OCI-M1 (cell line): ENCODE measurements around the gene RASGRF1.

ENCODE experiments used
- DNase-seq: peaks from one replicate; lab custom pipeline; 2025; lab: John Stamatoyannopoulos, UW

RASGRF1 gene

GRCh38 chr15:78955355-78955754, 135.2 kb downstream of the RASGRF1 start:
- DNase-seq, result no peak

DNA sequence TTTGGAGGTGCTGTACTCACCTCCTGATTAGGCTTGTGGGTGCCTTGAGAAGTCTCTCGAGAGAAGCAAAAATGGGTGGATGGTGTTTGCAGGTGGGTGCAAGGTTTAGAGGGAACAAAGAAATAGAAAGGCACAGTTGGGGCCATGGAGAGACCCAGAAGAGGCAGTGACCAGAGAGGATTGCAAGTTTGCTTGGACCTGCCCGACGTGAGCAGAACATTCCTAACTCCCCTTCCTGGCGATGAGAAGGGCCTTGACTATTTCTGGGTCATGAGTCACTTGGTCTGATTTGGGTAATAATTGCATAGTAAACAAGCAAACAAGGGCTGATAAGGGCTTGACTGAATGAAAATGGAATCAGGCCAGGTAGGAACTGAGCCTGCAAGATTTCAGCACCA, 138.7 kb downstream of the RASGRF1 start:
- no peak for DNase-seq

DNA sequence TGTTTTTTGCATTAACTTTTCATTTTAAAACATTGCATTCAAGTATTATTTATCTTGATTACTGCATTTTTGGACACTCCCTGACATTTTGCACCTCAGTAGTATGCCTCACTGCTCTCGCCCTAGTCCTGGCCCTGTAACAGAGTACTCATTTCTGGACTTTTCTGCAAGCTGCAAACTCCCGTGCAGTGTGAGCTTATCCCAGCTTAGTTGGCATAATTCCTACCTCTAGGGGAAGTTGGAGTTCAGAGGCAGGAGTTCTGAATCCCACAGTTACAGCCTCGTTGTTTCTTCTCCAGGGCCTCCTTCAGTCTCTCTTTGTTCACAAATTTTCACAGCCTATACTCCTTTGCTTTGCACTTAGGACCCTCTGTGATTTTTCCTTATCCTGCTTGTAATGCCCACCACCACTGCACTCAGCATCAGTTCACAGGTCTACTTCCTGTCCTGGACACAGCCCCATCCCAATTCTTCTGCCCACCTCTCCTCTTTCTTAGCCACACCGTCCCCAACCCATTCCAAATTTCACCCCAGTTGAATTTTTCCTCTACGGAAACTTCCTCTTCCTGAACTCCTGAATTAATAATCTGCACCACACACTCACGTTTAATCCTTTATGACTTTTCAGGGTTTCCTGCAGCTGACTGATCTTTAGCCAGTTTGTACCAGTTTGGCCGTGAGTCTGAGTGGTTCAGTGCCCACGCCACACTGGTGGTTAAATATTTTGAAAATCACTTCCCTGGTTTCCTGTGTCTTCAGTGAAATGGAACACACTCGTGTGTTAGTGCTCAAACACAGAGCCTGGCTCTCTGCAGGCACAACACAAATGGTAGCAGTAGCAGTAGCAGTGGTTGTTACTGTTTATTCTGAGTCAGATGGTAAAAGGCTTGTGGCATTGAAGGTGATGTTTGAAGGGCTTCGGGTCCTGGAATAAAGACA, 139.4 kb downstream of the RASGRF1 start:
- DNase-seq, result peak; percentile 5

DNA sequence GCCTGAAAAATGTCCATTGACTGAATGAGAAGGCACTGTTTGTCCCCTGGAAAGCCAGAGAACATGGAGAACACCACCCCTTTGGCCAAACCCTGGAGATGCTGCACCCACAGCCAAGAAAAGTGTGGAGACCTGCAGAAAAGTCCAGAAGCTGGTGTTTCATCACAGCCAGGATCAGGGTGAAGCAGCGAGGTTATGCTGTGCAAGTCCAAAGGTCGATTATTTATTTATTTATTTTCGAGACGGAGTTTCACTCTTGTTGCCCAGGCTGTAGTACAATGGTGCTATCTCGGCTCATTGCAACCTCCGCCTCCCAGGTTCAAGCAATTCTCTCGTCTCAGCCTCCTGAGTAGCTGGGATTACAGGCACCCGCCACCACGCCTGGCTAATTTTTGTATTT, 140.2 kb downstream of the RASGRF1 start:
- DNase-seq, result no peak

DNA sequence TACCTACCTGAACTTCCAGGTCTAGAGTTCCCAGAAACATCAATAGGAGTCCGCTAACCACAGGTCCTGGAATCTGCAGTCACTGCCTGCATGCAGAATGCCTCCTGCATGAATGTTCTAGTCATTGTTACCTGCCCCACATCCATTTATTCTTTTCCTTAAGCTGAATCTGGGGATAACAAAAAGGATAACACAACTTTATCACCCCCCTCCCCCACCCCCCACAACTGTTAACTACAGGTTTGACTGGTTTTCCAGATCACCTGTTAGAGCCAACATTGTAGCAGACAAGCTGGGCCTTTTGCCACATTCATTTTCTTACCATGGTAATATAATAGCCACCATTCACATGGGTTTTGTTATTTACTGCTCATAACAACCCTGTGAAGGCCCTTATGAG, 141.1 kb downstream of the RASGRF1 start:
- DNase-seq, result no peak

GRCh38 chr15:78947506-78947905, 143.1 kb downstream of the RASGRF1 start:
- no peak for DNase-seq

DNA sequence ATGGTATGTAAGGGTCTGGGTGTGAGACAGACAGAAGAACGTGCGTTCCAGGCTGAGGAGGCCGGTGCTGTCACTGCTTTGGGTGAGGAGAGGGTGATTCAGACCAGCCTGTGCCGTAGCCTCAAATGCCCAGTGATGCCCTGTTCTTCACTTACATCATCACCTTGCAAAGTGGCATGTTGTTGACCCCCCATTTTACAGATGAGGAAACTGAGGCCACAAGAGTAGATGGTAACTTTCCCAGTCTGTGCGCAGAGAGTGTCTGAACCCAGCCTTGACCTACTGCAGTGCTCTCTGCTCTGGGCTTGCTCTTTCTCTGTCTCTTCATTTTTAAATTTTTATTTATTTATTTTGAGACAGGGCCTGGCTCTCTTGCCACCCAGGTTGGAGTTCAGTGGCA, 144.1 kb downstream of the RASGRF1 start:
- no peak for DNase-seq

- peak; percentile 84 for DNase-seq
These were observed 145.7 kb downstream of the RASGRF1 start, which contains the start of gene CTSH for GRCh38 chr15:78944669-78945407. Gene CTSH, minus strand, starts transcription at chr15:78945046. Its CDS starts 65 bp downstream, at chr15:78944981.

DNA sequence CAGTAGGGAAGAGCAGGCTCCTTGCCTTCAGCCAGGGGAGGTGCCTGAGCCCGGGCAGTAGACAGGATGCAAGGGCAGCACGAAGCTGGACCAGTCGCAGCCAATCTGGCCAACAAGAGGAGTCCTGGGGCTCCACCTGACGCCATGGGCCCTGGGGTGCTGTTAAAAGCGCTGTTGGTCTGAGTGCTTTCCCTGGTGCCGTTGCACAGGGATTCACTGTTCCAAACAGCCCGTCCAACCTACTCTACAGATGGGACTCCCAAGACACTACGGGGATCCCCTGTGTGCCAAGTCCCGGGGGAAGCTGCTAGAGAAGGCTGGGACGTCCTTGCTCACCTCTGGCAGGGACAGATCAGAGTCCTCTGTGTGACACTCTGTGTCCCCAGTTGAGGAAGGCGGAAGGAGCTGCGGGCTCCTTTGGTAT, 146.4 kb downstream of the RASGRF1 start:
- peak; percentile 56 for DNase-seq

- DNase-seq, result no peak
These were observed 146.9 kb downstream of the RASGRF1 start for GRCh38 chr15:78943692-78944091.

DNA sequence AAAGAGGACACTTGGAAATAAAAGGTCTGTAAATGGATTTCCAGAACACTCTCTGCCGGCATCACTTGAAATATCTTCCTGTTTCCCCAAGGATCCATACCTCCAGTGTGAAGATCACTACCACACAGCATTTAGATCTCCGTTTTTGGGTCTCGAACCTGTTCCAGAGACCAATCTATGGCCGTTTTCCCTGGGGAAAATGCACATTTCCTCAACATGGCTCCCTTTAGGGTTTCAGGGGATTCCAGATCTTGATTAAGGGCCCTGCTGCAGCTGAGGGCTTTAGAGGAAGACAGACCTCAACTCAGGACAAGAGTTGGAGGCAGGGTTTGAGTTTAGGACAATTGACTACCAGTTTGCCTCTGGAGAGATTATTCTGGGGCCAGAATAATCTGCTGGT, 147.8 kb downstream of the RASGRF1 start:
- DNase-seq, result no peak

GRCh38 chr15:78938658-78939488, 151.7 kb downstream of the RASGRF1 start:
- peak; percentile 38 for DNase-seq

DNA sequence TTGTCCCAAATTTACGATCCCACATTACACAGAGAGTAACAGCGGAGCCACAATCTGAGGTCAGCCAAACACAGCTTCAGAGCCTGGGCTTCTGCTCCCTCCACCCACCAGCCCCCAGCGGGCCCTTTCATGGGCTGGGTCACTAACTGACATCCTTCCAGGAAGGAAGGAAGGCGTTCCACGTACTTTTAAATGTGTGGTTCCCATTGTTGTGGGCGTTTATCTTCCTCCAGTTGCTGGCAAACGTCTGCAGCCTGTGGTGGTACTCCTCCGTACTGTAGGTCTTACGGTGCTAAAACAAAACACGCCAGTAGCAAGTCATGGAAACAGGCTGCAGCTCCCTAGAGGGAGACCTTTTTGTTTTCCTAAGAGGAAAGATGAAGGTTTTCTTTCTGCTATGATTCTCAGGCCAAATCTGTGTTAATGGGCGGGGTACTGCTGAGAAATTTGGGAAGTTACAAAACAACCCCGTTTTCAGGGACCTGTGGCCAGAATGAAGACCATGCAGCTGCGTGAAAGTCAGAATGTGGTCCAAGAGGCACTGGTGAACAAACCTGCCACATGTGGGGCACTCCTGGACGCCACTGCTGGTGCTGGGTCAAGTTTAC, 153.3 kb downstream of the RASGRF1 start:
- DNase-seq, result peak; percentile 94

- DNase-seq, result no peak
These were observed 155.9 kb downstream of the RASGRF1 start for GRCh38 chr15:78934655-78935023.

- no peak for DNase-seq
These were observed 156.5 kb downstream of the RASGRF1 start for GRCh38 chr15:78933823-78934654.

DNA sequence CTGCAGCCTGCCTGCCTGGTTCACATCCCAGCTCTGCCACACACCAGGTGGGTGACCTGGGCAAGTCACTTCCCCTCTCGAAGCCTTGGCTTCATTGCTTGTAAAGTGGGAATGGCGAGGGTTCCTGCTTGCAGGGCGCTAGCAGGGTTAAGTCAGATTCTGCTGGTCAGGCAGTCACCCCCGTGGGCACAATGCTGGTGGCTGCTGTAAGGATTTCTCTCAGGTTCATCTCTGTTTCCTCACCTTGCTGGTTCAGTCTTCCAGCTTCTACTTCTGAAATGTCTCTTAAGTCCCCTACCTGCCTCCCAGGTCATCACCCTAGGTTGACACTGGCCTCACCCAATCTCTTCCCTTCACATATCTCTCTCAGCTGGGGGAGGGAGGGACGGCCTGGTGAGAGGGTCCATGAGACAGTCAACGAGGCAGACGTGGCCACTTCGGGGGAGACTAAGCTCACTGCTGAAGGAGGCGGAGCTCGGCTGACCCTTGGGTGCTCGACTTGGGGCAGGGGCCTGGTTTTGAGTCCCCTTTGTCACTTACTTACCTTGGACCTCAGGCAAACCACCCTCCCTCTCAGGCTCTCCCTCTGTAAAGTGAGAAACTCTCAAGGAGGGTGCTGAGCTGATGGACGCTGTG, 157.3 kb downstream of the RASGRF1 start:
- no peak for DNase-seq

GRCh38 chr15:78932258-78932808, 158.2 kb downstream of the RASGRF1 start:
- DNase-seq, result no peak

- no peak for DNase-seq
These were observed 158.9 kb downstream of the RASGRF1 start for GRCh38 chr15:78931439-78932257.
